ENCODE measurements around the gene PID1. TPM values are rescaled to one million over a fixed set of nuclear protein-coding genes. Genes with fewer than 3 reads are reported as not detected.
"Not testable (repeated sequence)": the region's sequence is repeated elsewhere in the genome, so short reads cannot be mapped to it uniquely, and the experiment has no call there.

PID1 gene
- polyA plus RNA-seq, 3 donors: 5.7 to 7.4 (median 5.7) TPM

DNA sequence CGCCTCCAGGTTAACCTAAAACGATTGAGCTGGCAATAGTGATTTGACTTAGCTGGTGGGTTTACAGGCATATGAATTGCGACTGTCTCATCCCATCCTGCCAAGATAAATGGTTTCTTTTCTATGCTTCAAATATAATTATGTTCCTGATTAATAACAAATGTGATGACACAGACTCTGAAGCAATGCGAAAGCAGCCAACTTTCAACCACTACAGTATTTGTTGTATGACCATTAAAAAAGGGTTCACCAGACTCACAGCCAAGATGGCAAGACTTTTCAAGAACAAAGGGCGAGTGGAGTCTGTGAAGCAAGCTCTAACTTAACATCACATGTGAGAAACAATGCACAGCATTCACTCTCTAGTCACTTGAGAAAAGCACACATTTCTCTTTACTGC lies 186.6 kb downstream of the PID1 start:
- DNase-seq (ENCODE audit: low read depth in 3 of 3, low spot score in 2 of 3): no peak

DNA sequence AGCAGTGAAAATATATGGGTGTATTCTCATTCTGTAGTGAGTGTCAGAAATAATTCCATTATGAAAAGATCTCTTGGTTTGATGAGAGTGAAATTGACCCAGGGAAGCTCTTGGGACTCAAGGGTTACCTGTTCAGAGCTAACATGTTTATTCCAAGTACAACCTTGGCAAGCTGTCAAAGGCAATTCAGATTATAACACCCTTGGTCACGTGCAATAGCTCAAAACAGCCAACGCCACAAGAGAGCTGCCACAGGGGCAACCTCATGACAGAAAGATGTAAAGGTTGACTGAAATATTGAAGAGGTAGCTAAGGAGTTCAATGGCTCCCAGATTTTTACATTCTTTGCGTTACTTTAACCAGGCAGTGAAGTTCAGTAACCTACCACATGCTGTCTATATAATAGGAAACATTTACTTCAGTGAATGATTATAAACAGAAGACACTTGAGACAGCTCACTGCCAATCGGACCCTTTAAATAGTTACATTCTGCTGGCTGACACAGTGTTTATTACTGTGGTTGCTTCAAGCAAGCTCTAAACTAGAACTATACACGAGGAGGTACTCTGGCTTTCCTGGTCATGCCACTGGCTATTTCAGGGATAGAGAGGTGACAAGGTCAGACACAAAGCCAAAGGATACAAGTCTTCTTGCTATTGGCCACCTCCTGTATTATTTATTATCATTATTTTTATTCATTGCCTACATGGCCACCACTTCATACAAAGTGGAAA lies 187.3 kb downstream of the PID1 start:
- no peak for DNase-seq (ENCODE audit: low read depth in 3 of 3, low spot score in 2 of 3)

DNA sequence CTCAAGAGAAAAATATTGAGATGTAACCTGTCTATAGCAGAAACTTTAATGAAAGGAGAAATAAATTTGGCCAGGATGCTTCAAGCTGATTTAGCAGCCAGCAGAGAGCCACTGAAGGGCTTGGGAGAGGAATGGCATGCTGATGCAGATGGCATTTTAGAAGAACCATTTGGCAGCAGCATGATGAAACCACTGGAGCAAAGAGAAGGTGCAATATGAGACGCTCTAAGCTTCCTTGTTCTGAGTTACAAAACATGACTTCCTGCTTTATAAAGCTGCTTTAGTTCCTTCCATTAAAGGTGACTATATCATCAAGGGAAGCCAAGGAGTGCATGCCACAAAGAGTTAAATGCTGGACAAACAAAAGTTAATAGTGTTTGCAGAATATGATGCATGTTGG lies 189.7 kb downstream of the PID1 start:
- DNase-seq (ENCODE audit: low read depth in 3 of 3, low spot score in 2 of 3): no peak

DNA sequence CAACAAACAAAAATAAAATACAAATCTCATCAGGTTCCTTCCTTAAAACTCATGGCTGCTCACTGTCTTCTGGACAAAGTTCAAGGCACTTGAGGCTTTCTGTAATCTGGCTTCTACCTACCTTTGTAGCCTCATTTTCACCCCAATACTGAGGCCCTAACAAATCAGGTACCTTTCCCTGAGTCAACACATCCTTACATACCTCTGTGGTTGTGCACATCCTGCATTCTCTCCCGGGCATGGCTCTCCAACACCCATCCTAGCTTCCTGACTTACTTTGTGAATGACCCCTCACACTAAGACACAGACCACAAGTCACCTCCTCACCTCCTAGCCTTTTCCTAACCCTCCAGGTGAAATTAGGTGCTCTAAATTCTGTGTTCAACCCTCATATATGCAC lies 190.9 kb downstream of the PID1 start:
- DNase-seq (ENCODE audit: low read depth in 3 of 3, low spot score in 2 of 3): no peak

DNA sequence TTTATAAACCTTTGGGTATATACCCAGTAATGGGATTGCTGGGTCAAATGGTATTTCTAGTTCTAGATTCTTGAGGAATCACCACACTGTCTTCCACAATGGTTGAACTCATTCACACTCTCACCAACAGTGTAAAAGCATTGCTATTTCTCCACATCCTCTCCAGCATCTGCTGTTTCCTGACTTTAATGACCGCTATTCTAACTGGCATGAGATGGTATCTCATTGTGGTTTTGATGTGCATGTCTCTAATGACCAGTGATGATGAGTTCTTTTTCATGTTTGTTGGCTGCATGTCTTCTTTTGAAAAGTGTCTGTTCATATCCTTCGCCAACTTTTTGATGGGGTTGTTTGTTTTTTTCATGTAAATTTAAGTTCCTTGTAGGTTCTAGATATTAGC lies 194.2 kb downstream of the PID1 start:
- DNase-seq (ENCODE audit: low read depth in 3 of 3, low spot score in 2 of 3): not testable (repeated sequence)

DNA sequence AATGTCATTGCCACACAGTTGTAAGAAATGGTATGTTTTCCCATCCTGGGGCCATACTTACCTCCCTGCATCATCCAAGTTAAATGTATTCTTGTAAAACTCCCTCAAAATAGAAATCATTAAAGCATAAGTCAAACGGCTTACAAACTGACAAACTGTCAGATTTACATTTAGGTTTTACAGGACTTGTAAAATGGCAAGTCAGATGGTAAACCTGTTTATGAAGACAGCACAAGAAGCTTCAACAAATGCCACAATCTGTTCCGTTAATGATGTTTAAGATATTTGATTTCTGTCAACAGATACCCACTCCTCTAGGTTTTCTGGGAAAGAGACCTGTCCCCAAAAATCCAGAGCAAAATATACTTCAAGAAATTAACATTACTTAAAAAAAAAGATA lies 197.2 kb downstream of the PID1 start:
- no peak for DNase-seq (ENCODE audit: low read depth in 3 of 3, low spot score in 2 of 3)

DNA sequence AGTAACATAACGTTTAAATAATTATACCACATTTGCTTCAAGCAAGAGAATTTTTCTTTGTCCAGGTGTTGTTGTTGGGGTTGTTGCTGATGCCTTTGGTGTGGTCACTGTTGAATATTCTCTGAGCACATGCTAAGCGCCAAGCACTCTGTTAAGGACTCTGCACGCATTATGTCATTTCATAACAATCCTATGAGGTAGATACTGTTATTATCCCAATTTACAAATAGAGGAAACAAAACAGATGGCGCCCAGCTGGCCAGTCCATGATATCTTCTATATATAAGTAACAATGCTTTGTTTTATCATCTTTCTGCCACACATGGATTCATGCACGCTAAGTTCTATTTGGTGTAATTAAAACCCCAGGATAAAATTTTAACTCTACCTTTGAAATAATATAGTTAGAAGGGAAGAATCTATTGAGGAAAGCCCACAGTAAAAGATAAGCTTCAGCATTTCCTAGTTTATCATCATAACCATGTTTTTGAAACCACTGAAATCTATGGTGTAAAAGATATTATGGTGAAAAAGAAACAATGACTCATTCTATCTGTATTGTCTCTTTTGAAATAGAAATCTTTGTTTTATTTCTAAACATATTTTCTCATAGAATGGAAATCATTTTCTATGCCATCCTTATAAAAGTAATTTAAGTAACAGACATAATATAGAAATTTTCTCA lies 199.7 kb downstream of the PID1 start:
- no peak for DNase-seq (ENCODE audit: low read depth in 3 of 3, low spot score in 2 of 3)

DNA sequence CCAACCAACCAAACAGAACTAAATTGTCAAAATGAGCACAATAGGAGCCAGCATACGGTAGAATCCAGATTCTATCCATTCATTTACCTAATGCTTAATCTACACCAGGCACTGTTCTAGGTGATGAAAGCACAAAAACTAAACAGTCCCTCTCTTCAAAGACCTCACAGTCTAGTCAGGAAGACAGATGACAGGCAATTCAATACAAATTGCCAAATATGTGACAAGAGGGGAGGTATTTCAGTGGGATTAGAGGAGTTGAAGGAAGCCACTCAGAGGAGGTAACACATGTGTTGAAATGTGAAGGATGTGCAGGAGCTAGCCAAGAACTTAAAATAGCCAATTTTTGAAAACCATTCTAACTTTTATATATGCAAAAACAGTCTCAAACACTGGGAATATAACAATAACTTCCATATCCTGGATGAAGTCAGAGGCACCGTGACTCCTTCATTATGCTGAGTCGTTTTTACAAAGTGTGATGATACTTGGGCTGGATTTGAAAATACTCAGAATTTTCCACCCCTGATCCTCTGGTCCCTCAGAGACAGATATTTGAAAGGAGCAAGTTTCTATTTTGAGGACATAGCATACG lies 204.9 kb downstream of the PID1 start:
- DNase-seq (ENCODE audit: low read depth in 3 of 3, low spot score in 2 of 3): no peak

DNA sequence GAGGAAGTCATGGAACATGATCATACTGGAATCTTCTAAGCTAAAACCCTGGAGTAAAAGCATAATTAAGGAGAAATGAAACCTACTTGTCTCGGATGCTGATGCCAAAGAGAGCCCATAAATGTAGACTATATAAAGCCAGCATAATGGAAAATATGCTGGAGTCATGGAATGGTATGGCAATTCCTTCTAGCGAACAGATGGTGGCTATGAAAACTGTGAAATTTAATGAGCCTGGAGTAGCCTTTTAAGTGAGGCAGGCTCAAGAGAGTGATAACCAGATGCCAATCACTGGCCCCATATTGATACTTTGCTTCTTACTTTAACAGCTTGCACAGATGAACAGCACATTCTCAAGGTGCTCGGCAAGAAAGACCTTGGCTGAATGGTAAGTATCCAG lies 206.3 kb downstream of the PID1 start:
- DNase-seq (ENCODE audit: low read depth in 3 of 3, low spot score in 2 of 3): no peak

DNA sequence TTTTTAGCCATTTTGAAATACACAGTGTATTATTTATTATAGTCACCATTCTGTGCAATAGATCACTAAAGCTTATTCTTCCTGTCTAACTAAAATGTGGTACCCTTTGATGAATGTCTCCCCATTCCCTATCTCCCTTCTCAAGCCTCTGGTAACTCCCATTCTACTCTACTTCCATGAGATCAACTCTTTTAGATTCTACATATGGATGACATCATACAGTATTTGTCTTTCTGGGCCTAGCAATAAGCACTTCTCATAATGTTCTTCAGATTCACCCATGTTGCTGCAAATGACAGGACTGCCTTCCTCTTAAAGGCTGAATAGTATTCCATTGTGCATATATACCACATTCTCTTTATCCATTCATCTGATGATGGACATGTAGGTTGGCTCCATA lies 210.9 kb downstream of the PID1 start:
- no peak for DNase-seq (ENCODE audit: low read depth in 3 of 3, low spot score in 2 of 3)

DNA sequence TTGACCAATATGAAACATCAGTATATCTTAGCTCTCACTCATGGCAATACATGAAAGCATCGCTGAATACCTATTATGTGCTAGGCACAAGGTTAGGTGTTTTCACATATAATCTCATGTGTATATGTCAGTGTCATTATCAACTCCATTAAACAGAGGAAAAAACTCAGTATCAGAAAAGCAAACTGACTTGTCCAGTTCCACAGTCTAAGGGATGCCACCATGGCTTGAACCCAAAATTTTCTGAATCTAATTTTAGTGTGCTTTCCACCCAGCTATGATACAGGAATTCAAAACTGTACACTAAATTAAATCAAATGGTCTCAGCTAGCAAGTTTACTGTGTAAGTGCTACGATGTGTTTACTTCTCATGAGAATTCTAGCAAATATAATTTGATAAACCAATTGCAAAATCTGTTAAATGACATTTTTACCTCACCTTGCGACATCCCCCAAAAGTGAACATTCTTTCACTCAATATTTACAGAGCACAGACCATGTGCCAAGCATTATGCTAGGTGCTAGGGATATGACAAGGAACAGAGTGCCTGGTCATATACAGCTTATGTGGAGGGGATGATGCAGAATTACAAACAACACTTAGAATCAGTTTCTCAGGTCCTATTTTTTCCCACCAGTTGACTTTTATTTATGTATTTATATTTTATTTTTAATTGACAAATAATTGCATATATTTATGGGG lies 211.6 kb downstream of the PID1 start:
- DNase-seq (ENCODE audit: low read depth in 3 of 3, low spot score in 2 of 3): no peak

DNA sequence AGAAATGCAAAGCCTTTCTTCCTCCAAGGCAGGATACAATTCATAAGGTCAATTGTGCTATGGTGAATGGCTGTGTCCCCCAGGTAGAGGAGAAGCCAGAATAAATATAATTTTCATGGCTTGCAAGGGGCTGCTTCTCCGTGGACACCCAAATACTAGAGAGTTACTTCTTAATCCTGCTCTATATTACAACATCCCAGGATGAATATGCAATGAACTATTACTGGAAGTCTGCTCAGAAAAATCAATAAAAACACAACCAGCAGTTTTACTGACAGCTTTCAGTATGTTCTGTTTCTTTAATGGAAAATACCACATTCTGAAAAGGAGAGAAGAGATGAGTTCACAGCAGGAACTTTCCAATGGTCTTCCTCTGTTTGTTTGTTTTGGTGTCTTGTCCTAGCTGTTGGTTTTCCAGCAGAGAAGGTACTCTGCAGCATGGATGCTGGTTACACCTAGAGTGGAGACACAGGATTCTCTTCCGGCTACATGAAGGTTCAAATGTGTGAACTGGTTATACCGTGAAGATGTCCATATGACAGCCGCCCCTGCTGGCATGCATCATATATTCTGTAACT lies 213.0 kb downstream of the PID1 start:
- no peak for DNase-seq (ENCODE audit: low read depth in 3 of 3, low spot score in 2 of 3)

DNA sequence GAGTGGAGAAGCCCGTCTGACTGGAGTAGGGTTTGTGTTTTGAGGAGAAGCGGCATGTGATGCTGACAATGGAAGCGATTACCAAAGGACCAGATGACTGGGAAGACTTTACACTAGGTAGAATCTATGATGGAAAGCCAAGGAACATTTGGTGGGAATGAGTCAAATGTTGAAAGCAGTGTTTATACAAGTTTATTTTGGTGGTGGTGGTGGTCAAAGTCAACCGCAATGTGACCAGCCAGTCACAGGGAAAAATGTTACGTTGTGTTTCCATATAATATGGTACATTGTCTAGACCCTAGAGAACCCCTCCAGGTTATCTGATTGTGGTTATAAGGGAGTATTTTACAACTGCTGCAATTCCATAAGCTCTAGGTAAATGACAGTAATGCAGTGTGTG lies 216.8 kb downstream of the PID1 start:
- DNase-seq (ENCODE audit: low read depth in 3 of 3, low spot score in 2 of 3): no peak

DNA sequence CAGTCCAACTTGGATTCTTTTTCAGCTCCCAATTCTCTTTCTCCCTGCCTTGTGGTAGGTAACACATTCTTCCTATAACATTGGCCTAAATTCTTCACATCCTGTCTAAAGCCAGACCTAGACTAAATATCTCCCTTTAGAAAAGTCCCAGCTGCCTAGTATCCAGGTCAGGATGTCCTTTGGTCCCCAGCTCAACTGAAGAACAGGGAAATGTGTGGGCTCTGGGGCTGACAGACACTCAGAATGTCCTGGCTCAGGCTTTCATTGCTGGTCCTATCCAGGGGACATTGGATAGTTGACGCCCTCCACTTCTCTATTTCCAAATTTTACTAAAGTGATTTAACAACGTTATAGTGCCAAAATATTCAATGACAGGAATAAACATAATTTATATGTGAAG lies 219.3 kb downstream of the PID1 start:
- DNase-seq (ENCODE audit: low read depth in 3 of 3, low spot score in 2 of 3): no peak

DNA sequence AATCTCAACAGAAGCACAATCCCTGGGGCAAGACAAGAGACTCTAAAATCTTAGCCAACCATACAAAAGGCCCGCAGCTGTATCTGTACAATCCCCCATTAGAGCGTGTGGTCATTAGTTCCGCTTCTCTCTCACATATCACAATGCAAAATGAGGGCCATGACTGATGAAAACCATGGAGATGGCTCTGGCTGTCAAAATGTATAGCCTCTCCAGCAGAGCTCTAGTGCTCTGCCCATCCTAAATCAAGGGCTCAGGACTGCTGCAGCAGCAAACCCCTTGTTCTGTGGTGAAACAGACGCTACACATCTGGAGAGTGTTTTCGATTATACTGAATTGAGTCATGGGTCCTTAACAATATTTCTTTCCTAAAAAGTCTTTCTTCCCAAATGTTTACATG lies 221.0 kb downstream of the PID1 start:
- no peak for DNase-seq (ENCODE audit: low read depth in 3 of 3, low spot score in 2 of 3)

DNA sequence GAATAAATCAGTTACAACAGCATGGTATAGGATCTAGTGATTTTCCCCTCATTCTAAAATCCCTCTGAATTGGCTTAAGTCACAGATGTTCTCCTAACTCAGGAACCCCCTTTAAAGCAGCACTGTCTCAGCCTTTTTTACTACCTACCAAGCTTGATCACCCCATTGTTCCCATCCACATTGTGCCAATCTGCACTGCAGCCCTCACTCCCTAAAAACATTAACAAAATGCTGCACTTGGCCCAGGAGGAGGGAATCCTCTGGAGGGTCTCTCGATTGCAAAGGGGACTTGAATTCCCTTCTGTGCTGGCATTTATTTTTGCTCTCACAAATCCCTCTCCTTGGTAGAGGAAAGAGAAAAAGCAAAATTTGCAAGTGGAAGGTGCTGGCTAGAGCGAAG lies 223.0 kb downstream of the PID1 start:
- DNase-seq (ENCODE audit: low read depth in 3 of 3, low spot score in 2 of 3): no peak

DNA sequence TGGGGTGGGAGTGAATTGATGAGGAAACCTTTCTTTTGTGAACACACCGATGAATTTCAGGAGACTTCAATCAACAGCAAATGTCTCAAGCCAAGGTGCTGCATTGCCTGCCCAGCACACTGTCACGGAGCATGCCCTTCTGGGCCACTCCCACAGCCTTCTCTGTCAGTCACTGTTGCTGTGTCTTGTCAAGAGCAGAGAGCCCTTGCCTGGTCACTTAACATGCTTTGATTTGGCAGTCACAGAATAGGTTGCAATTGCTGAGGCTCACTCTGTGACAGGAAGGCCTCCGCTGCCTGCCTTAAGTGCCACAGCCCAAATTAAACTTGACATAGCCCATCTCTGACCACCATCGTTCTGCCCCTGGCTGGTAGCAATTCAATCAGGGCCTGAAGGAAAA lies 225.4 kb downstream of the PID1 start:
- DNase-seq (ENCODE audit: low read depth in 3 of 3, low spot score in 2 of 3): no peak

DNA sequence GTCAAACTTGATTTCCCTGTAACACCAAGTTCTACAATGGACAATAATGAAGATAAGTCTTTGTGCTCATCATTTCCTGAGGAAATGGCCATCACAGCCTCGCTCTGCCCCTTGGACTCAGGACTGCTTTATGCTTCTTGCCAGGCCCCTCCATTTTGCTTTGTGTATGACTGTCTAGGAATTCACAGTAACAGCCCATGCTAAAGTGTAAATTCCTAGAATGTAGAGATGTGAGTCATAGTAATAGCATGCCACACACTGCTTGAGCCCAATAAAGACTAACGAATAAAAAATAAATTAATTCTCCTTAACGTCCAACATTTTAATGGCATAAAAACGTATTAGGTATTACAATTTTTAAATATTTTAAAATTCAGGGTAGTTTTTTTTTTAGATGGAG lies 226.5 kb downstream of the PID1 start:
- DNase-seq (ENCODE audit: low read depth in 3 of 3, low spot score in 2 of 3): no peak

DNA sequence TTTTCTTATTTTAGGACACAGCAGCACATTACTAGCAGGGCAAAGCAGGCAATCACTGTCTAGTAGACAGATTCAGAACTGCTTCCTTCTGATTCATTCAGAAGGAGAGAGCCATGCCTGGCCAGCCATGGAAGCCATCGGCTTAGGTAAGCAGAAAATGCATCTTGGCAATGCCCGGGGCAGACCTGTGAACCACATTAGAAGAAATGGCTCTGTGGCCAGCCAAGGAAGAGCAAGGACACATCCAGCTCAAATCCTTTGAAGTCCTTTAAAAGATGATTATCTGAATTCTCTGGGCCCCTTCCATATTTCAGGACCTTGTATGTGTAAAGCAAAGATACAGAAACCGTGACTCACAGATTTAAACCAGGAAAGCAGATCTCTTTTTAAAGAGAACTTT lies 227.4 kb downstream of the PID1 start:
- DNase-seq (ENCODE audit: low read depth in 3 of 3, low spot score in 2 of 3): no peak

DNA sequence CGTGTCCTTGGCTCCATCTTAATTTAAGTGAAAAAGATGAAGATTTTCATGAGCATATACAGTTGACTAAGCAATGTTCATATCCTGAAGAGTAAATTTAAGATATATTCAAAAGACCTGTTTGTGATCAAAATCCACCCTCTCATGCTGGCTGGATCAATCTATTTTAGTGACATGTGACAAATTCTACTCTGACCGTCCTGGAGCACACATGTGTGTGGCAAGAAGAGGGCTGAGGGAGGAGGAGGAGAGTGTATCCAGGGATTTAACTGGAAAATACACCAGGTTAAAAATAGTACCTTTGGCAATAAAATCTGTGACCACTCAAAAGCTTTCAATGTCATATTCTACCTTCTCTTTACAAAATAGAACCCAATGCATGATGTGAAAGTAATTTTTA lies 228.7 kb downstream of the PID1 start:
- DNase-seq (ENCODE audit: low read depth in 3 of 3, low spot score in 2 of 3): no peak

DNA sequence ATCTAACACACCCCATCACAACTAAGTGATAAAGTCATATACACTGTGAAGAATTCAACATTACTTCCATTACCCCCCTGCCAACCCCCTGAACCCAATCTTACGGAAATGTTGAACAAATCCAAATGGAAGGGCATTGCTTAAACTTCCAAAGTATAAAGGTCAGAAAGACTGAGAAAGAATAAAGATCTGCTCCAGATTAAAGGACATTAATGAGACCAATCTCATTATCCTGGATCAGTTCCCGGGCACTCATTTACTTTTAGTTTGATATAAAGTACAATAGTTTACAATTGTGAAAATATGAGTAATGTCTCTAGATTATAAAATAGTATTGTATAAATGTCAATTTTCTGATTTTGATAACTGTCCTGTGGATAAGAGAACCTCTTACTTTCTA lies 229.4 kb downstream of the PID1 start:
- no peak for DNase-seq (ENCODE audit: low read depth in 3 of 3, low spot score in 2 of 3)

All from right renal cortex interstitium (tissue), 3 donors.